Subcutaneous adipose tissue (tissue), 4 donors: ENCODE results near the gene ABTB2. TPM values are rescaled to one million over a fixed set of nuclear protein-coding genes. Genes with fewer than 3 reads are reported as not detected.

ENCODE experiments used
- CTCF ChIP-seq: fragments of 450-650 bp; IDR thresholded peaks from one replicate; pipeline ENCODE4 v1.5.1; 2016; ENCODE audit warnings: low read depth, mild to moderate bottlenecking, control low read depth, antibody characterized with exemption, moderate library complexity
- total RNA-seq, 4 donors: library from RNA; depleted of rRNA; stranded (reverse); fragments of >200 nt; gene quantifications; one replicate each; pipeline ENCODE4 v1.1.0, GENCODE V29; 2016

The ABTB2 gene
- total RNA-seq, 4 donors from 2014 or later, result 0.88 to 1.9 (median 1.0) TPM

GRCh38 chr11:34277171-34277570 is 80.6 kb downstream of the ABTB2 start:
- no peak for TF ChIP-seq CTCF

- no peak for TF ChIP-seq CTCF
Measured at GRCh38 chr11:34276352-34276864, 81.4 kb downstream of the ABTB2 start.

GRCh38 chr11:34275486-34275885 is 82.3 kb downstream of the ABTB2 start:
- TF ChIP-seq CTCF, result no peak

- TF ChIP-seq CTCF, result no peak
Measured at GRCh38 chr11:34274712-34275398, 83.0 kb downstream of the ABTB2 start.

- TF ChIP-seq CTCF, result no peak
Measured at GRCh38 chr11:34273099-34273498, 84.7 kb downstream of the ABTB2 start.

- TF ChIP-seq CTCF, result no peak
Measured at GRCh38 chr11:34271727-34272126, 86.1 kb downstream of the ABTB2 start.

GRCh38 chr11:34270711-34271110 is 87.1 kb downstream of the ABTB2 start:
- no peak for TF ChIP-seq CTCF
